K562 (cell line): ENCODE results near the gene ZNF480. TPM values are rescaled to one million over a fixed set of nuclear protein-coding genes. Genes with fewer than 3 reads are reported as not detected.

Source experiments
- ATAC-seq: fragments of 200-7000 bp; cut with Tn5 transposase; 3 replicates; pipeline ENCODE4 v1.9.1; 2020; ENCODE audit warnings: moderate library complexity
- BruUV-seq: library from RNA; stranded (reverse); fragments of 400-500 nt; replicated peaks from 2 replicates; lab custom pipeline; 2021; lab: Mats Ljungman, UMichigan
- CTCF ChIA-PET: fragments of 300-600 bp; formaldehyde crosslinking; extraction: SDS; loops from one replicate; lab custom pipeline; 2021; ENCODE audit warnings: low intra/inter-chr PET ratio; lab: Yijun Ruan, JAX
- POLR2A ChIA-PET: fragments of 300-600, 350-650 bp; sonication (Branson Sonifier 250); formaldehyde crosslinking; extraction: SDS; loops from one replicate; lab custom pipeline; 2021; ENCODE audit warnings: antibody characterized with exemption, inconsistent platforms; lab: Yijun Ruan, JAX
- DNase-seq, 4 experiments: peaks; one replicate each; pipeline versions ENCODE4 v3.0.0 to v3.0.0-alpha.2; 2011 to 2018; ENCODE audit warnings: low spot score in 3 of 4, mixed read lengths in 3 of 4; ENCODE audit errors: extremely low read depth in 1 of 4
- FAIRE-seq: peaks from 2 replicates; lab custom pipeline; 2011; peaks lifted over from hg19 to GRCh38; lab: Jason Lieb, UNC
- H2AFZ ChIP-seq: 2 replicates; pipeline ENCODE4 v1.6.0; 2011; ENCODE audit warnings: low read depth, low read length, control low read depth, inconsistent platforms
- H3K27ac ChIP-seq: fragments of 200-600 bp; 3 replicates; pipeline ENCODE4 v1.8.0; 2011; ENCODE audit warnings: low read depth, mild to moderate bottlenecking, control low read depth, inconsistent platforms, low read length, moderate library complexity, mixed read lengths; ENCODE audit errors: extremely low read depth
- H3K27me3 ChIP-seq, 2 experiments: fragments of 300-600 bp in 1 of 2; 2 replicates in 1 of 2; 3 replicates in 1 of 2; pipeline versions ENCODE4 v1.6.0 to v1.8.0; 2011; ENCODE audit warnings: inconsistent platforms in 2 of 2, low read length in 2 of 2, mild to moderate bottlenecking in 1 of 2, mixed read lengths in 1 of 2, moderate library complexity in 1 of 2; ENCODE audit not compliant: control insufficient read depth in 2 of 2, insufficient read depth in 2 of 2
- H3K36me3 ChIP-seq: fragments of 300-600 bp; 3 replicates; pipeline ENCODE4 v1.8.0; 2011; ENCODE audit warnings: mild to moderate bottlenecking, low read length, inconsistent platforms; ENCODE audit not compliant: control insufficient read depth, insufficient read depth
- H3K4me1 ChIP-seq, 2 experiments: fragments of 200-600 bp in 1 of 2; replicated peaks in 1 of 2; 2 replicates in 1 of 2; 3 replicates in 1 of 2; pipeline versions ENCODE4 v1.5.1 to v1.8.0; 2011; ENCODE audit warnings: inconsistent platforms in 2 of 2, low read length in 2 of 2, mild to moderate bottlenecking in 1 of 2, mixed read lengths in 1 of 2, moderate library complexity in 1 of 2; ENCODE audit not compliant: control insufficient read depth in 2 of 2, insufficient read depth in 2 of 2
- H3K4me2 ChIP-seq: 2 replicates; pipeline ENCODE4 v1.6.1; 2011; ENCODE audit warnings: low read length, control low read depth, inconsistent platforms, mixed read lengths; ENCODE audit not compliant: insufficient read depth
- H3K4me3 ChIP-seq: fragments of 200-600 bp; sonication (generic), shearing (Covaris generic); 2 replicates; pipeline ENCODE4 v1.5.1; 2016; ENCODE audit warnings: control low read depth, inconsistent platforms
- H3K79me2 ChIP-seq: fragments of 200-600 bp; 3 replicates; pipeline ENCODE4 v1.8.0; 2011; ENCODE audit warnings: low read length, inconsistent platforms; ENCODE audit not compliant: control insufficient read depth, insufficient read depth
- H3K9ac ChIP-seq, 2 experiments: 2 replicates each; pipeline versions ENCODE4 v1.6.0 to v1.6.1; 2011; ENCODE audit warnings: low read depth in 2 of 2, low read length in 2 of 2, control low read depth in 1 of 2, inconsistent platforms in 1 of 2, mild to moderate bottlenecking in 1 of 2, mixed read lengths in 1 of 2; ENCODE audit not compliant: insufficient read depth in 1 of 2
- H3K9me1 ChIP-seq: one replicate; pipeline ENCODE4 v1.6.0; 2011; ENCODE audit warnings: inconsistent platforms, mild to moderate bottlenecking, low read length, moderate library complexity; ENCODE audit not compliant: control insufficient read depth, insufficient read depth
- H3K9me3 ChIP-seq: replicated peaks from 2 replicates; pipeline ENCODE4 v1.5.1; 2011; ENCODE audit warnings: low read depth, low read length, inconsistent platforms; ENCODE audit not compliant: control insufficient read depth, insufficient read depth
- H4K20me1 ChIP-seq: replicated peaks from 2 replicates; pipeline ENCODE4 v1.6.1; 2011; ENCODE audit warnings: low read length, inconsistent platforms, mixed read lengths; ENCODE audit not compliant: control insufficient read depth, insufficient read depth
- ARID2 ChIP-seq: fragments of 450-650 bp; IDR thresholded peaks from 2 replicates; pipeline ENCODE4 v1.6.1; 2017; ENCODE audit warnings: antibody characterized with exemption, mild to moderate bottlenecking
- BACH1 ChIP-seq: fragments of 200-800 bp; sonication (Bioruptor generic); IDR thresholded peaks from 2 replicates; pipeline ENCODE4 v1.6.1; 2016; ENCODE audit warnings: missing genetic modification characterization, missing compliant biosample characterization
- CHD2 ChIP-seq: IDR thresholded peaks from 2 replicates; pipeline ENCODE4 v1.6.1; 2011; ENCODE audit warnings: low read depth, low read length
- FOXK2 ChIP-seq, 2 experiments: fragments of 450-650 bp; IDR thresholded peaks in 1 of 2; conservative IDR thresholded peaks in 1 of 2; 2 replicates each; pipeline ENCODE4 v1.6.1; 2016; ENCODE audit warnings: low read depth in 2 of 2, mild to moderate bottlenecking in 1 of 2
- MEIS2 ChIP-seq: fragments of 450-650 bp; IDR thresholded peaks from 2 replicates; pipeline ENCODE4 v1.6.1; 2014; ENCODE audit warnings: mild to moderate bottlenecking; ENCODE audit not compliant: partially characterized antibody
- NCOA2 ChIP-seq, 2 experiments: fragments of 450-650 bp; IDR thresholded peaks; 2 replicates each; pipeline ENCODE4 v1.6.1; 2018; ENCODE audit warnings: mild to moderate bottlenecking in 2 of 2, moderate library complexity in 1 of 2; ENCODE audit not compliant: partially characterized antibody in 2 of 2
- NCOA4 ChIP-seq: fragments of 450-650 bp; IDR thresholded peaks from 2 replicates; pipeline ENCODE4 v1.6.1; 2018; ENCODE audit warnings: mild to moderate bottlenecking; ENCODE audit not compliant: partially characterized antibody
- NEUROD1 ChIP-seq: fragments of 150-350 bp; IDR thresholded peaks from 2 replicates; pipeline ENCODE4 v1.6.1; 2014; ENCODE audit warnings: borderline replicate concordance, low read length, low read depth; ENCODE audit not compliant: partially characterized antibody
- PHF21A ChIP-seq: fragments of 450-650 bp; IDR thresholded peaks from 2 replicates; pipeline ENCODE4 v1.6.1; 2017; ENCODE audit warnings: low read depth, borderline replicate concordance
- SMAD2 ChIP-seq: fragments of 150-350 bp; IDR thresholded peaks from 2 replicates; pipeline ENCODE4 v1.6.1; 2014; ENCODE audit warnings: low read depth, mild to moderate bottlenecking, low read length
- TFAM ChIP-seq: fragments of 250-450 bp; sonication (Bioruptor Pico); conservative IDR thresholded peaks from 2 replicates; pipeline ENCODE4 v1.5.0; 2021; ENCODE audit warnings: mild to moderate bottlenecking, moderate library complexity
- ZBTB7A ChIP-seq: IDR thresholded peaks from 2 replicates; pipeline ENCODE4 v1.6.1; 2011; ENCODE audit warnings: low read depth, mild to moderate bottlenecking, low read length, moderate library complexity, borderline replicate concordance; ENCODE audit not compliant: control insufficient read depth
- ZFP36 ChIP-seq: fragments of 150-350 bp; IDR thresholded peaks from 2 replicates; pipeline ENCODE4 v1.6.1; 2018; ENCODE audit warnings: low read length, low read depth; ENCODE audit not compliant: partially characterized antibody
- ZNF232 ChIP-seq: sonication (generic); formaldehyde crosslinking; IDR thresholded peaks from 2 replicates; pipeline ENCODE4 v1.8.0; 2022; ENCODE audit warnings: mild to moderate bottlenecking, missing genetic modification reagents
- ZNF444 ChIP-seq: fragments of 250-450 bp; sonication (Bioruptor Pico); IDR thresholded peaks from 2 replicates; pipeline ENCODE4 v1.4.0; 2020; ENCODE audit warnings: mild to moderate bottlenecking, moderate library complexity
- ZNF764 ChIP-seq: fragments of 250-450 bp; sonication (Bioruptor Pico); IDR thresholded peaks from 2 replicates; pipeline ENCODE4 v1.4.0; 2020; ENCODE audit warnings: low read depth, mild to moderate bottlenecking, moderate library complexity
- ZNF830 ChIP-seq: fragments of 250-450 bp; sonication (Bioruptor Pico); IDR thresholded peaks from 2 replicates; pipeline ENCODE4 v1.5.0; 2021; ENCODE audit warnings: mild to moderate bottlenecking
- WGBS: fragments of 100-300 bp; shearing (Covaris generic); methylation state at CpG from one replicate; pipeline ENCODE4 v1.1.6; 2016; ENCODE audit warnings: low coverage, mixed read lengths; ENCODE audit not compliant: insufficient coverage; ENCODE audit errors: missing lambda C conversion rate; 5-methylcytosine and 5-hydroxymethylcytosine counted together
- in situ Hi-C: fragments of 300-500 bp; cut with MboI; formaldehyde crosslinking; loops from 4 replicates; pipeline ENCODE4 v1.15.0; 2018; ENCODE audit warnings: inconsistent platforms, mixed read lengths
- intact Hi-C: fragments of 100-400 bp; cut with micrococcal nuclease; formaldehyde crosslinking; loops from 2 replicates; pipeline ENCODE4 v1.14.2; 2022
- polyA plus RNA-seq, 8 experiments: library from polyadenylated mRNA; depleted of rRNA in 4 of 8; stranded (reverse) in 5 of 8; unstranded in 3 of 8; fragments of >200 nt; fragmentation: Nextera tagmentation in 2 of 8; fragmentation: Illumina TruSeq in 1 of 8; extraction: Ambion mirVana in 2 of 8; extraction: Trizol in 1 of 8; gene quantifications; 2 replicates each; pipeline versions ENCODE4 v1.2.1 to v1.2.3, GENCODE V29; 2011 to 2014; ENCODE audit warnings: inconsistent platforms in 1 of 8, missing spikeins in 1 of 8
- total RNA-seq, 7 experiments: library from RNA; depleted of rRNA in 6 of 7; stranded (reverse); fragments of >200 nt in 6 of 7; fragmentation: Illumina TruSeq in 2 of 7; extraction: Trizol in 2 of 7; gene quantifications; 2 replicates each; pipeline versions ENCODE4 v1.2.1 to v1.2.3, GENCODE V29; 2011 to 2021; ENCODE audit warnings: low replicate concordance in 1 of 7
- TF ChIP-seq, protein P1 (sequence below), 2 experiments: IDR thresholded peaks in 1 of 2; conservative IDR thresholded peaks in 1 of 2; 2 replicates each; pipeline ENCODE4 v1.6.1; 2016; ENCODE audit warnings: low read depth in 2 of 2, mild to moderate bottlenecking in 1 of 2, missing compliant biosample characterization in 1 of 2, missing genetic modification characterization in 1 of 2, moderate library complexity in 1 of 2

ZNF480 gene
- total and polyA plus RNA-seq, 9 of the 15 experiments (the other 6 are each of a cell fraction or from before 2014, with no cell fraction given): 10.4 to 31.1 (median 22.3) TPM

DNA sequence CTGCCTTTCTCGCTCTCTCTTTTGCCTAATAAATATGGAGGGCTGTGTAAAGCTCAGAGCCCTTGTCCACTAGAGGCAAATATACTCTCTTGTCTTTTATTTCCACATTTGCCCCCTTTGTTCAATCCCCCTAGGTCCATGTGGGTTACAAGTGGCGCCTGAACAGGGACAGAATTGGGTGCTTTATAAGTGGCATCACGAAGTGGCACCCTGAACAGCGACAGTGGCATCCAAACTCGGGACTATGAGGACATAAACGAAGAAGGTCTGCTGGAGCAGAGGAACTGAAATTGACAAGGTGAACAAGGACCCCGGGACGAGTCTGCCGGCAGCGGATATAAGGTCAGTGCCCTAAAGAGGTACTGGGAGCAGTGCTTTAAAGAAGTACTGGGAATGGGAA lies 34.8 kb downstream of the ZNF480 start (continued):
- TF ChIP-seq MEIS2 (no peak), PHF21A (no peak), FOXK2 (conservative IDR thresholded peaks at IDR 0.05 in 1 of 2, IDR thresholded peaks at IDR 0.05 in 1 of 2; ENCODE audit: low read depth in 2 of 2) (no peak)
- TF ChIP-seq, all 486 proteins: peak for 0

- ChIA-PET POLR2A (no interaction called here), CTCF (no interaction called here)
- Histone ChIP-seq H3K9me3 (0 out of 2 replicates have a peak, but pooled peaks cover 1% of the 10 kb centered on the region), H3K4me2 (no peak overlapping the region), H3K4me3 (no peak overlapping the region), H3K4me1 (peaks cover 0 to 7% of the 10 kb centered on the region in 2 experiments; a peak in 2 of 5 replicates), H3K9ac (no peak overlapping the region), H3K9me1 (no peaks in the 10 kb centered on the region), H3K79me2 (no peaks in the 10 kb centered on the region), H3K27me3 (no peaks in the 10 kb centered on the region), H4K20me1 (no peaks in the 10 kb centered on the region), H3K36me3 (no peaks in the 10 kb centered on the region), H3K27ac (no peak overlapping the region), H2AFZ (no peak overlapping the region)
- in situ Hi-C loops (no loop called here), intact Hi-C loops (no loop called here)
- WGBS: 22% methylated on average over 9 of the region's 9 CpGs
- FAIRE-seq: no peak
- DNase-seq: no peak
- ATAC-seq: no peak
- TF ChIP-seq TFAM (CRISPR knock-in tag) (no peak), NEUROD1 (no peak), CHD2 (no peak), ZNF764 (CRISPR knock-in tag) (no peak), NCOA4 (no peak), ZNF232 (no peak), BACH1 (no peak), ZBTB7A (no peak), ZFP36 (no peak), NCOA2 (IDR thresholded peaks at IDR 0.05; ENCODE audit: partially characterized antibody in 2 of 2) (no peak), ZNF830 (CRISPR knock-in tag) (no peak), ARID2 (no peak), SMAD2 (no peak), ZNF444 (CRISPR knock-in tag) (no peak)
- TF ChIP-seq, protein P1, sequence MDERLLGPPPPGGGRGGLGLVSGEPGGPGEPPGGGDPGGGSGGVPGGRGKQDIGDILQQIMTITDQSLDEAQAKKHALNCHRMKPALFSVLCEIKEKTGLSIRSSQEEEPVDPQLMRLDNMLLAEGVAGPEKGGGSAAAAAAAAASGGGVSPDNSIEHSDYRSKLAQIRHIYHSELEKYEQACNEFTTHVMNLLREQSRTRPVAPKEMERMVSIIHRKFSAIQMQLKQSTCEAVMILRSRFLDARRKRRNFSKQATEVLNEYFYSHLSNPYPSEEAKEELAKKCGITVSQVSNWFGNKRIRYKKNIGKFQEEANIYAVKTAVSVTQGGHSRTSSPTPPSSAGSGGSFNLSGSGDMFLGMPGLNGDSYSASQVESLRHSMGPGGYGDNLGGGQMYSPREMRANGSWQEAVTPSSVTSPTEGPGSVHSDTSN (CRISPR knock-in tag; IDR thresholded peaks at IDR 0.05; ENCODE audit: low read depth): no peak
- TF ChIP-seq, protein P1 (tag; conservative IDR thresholded peaks at IDR 0.05; ENCODE audit: low read depth): no peak
- no TSS peak for BruUV-seq
Observed at GRCh38 chr19:52335768-52336116, 38.8 kb downstream of the ZNF480 start.
